Naive B cell (primary cell): ENCODE measurements around the gene BBS9. TPM values are rescaled to one million over a fixed set of nuclear protein-coding genes. Genes with fewer than 3 reads are reported as not detected.

Experiments
- ATAC-seq, 2 donors: fragments of 150-1000 bp; cut with Tn5 transposase; 2 replicates each; pipeline ENCODE4 v1.10.0; 2021; ENCODE audit warnings: low read depth in 2 of 2, mild to moderate bottlenecking in 2 of 2, moderate library complexity in 2 of 2
- DNase-seq: peaks from one replicate; pipeline ENCODE4 v3.0.0; 2022
- H3K27ac Mint-ChIP-seq, 6 donors: one replicate each; pipeline ENCODE4 v1.8.0; 2020 to 2022; ENCODE audit warnings: mild to moderate bottlenecking in 6 of 6, mixed read lengths in 6 of 6, moderate library complexity in 5 of 6, inconsistent platforms in 2 of 6
- H3K27me3 Mint-ChIP-seq, 3 donors: one replicate each; pipeline ENCODE4 v1.8.0; 2021 to 2022; ENCODE audit warnings: mixed read lengths in 3 of 3, mild to moderate bottlenecking in 1 of 3
- H3K36me3 Mint-ChIP-seq, 2 donors: one replicate each; pipeline ENCODE4 v1.8.0; 2020 to 2022; ENCODE audit warnings: mixed read lengths in 2 of 2, inconsistent platforms in 1 of 2, mild to moderate bottlenecking in 1 of 2
- H3K4me1 Mint-ChIP-seq, 3 donors: one replicate each; pipeline ENCODE4 v1.8.0; 2020 to 2022; ENCODE audit warnings: mixed read lengths in 3 of 3, inconsistent platforms in 1 of 3, mild to moderate bottlenecking in 1 of 3, moderate library complexity in 1 of 3
- H3K4me3 Mint-ChIP-seq, 8 donors: one replicate each; pipeline ENCODE4 v1.8.0; 2020 to 2022; ENCODE audit warnings: mild to moderate bottlenecking in 8 of 8, mixed read lengths in 8 of 8, moderate library complexity in 8 of 8, inconsistent platforms in 2 of 8
- H3K9me3 Mint-ChIP-seq, 7 donors: one replicate each; pipeline ENCODE4 v1.8.0; 2020 to 2022; ENCODE audit warnings: mixed read lengths in 7 of 7, mild to moderate bottlenecking in 5 of 7, inconsistent platforms in 2 of 7, moderate library complexity in 1 of 7
- polyA plus RNA-seq, 6 donors: library from polyadenylated mRNA; unstranded; fragments of 300-500 nt; fragmentation: Illumina TruSeq; gene quantifications; one replicate each; pipeline ENCODE4 v1.2.3, GENCODE V29; 2021; ENCODE audit warnings: low read depth in 6 of 6

The BBS9 gene
- polyA plus RNA-seq, 6 donors from 2014 or later: 10.9 to 17.0 (median 13.0) TPM

- DNase-seq: peak; percentile 52
Measured at GRCh38 chr7:33107136-33108066, 22.0 kb upstream of the BBS9 start.

GRCh38 chr7:33108554-33109004 is 20.8 kb upstream of the BBS9 start:
- peaks cover 0 to 2% of the 10 kb centered on the region in 2 donors for H3K36me3 Mint-ChIP-seq
- peak; percentile 6 to 19 for ATAC-seq
- no peak for DNase-seq

More at GRCh38 chr7:33107136-33108066, 22.0 kb upstream of the BBS9 start:
- H3K4me1 Mint-ChIP-seq: peaks cover 38 to 62% (median 61%) of the 10 kb centered on the region in 3 donors
- peak overlapping the region; percentile 79 to 97 (median 94) for H3K4me3 Mint-ChIP-seq
- H3K27ac Mint-ChIP-seq: peak overlapping the region; percentile 69 to 94 (median 82)
- H3K36me3 Mint-ChIP-seq: peaks cover 0 to 14% of the 10 kb centered on the region in 2 donors
- H3K9me3 Mint-ChIP-seq: no peaks in the 10 kb centered on the region
- H3K27me3 Mint-ChIP-seq: peaks cover 0 to 11% (median 4%) of the 10 kb centered on the region in 3 donors
- peak; percentile 45 to 47 for ATAC-seq

GRCh38 chr7:33109005-33109757 is 20.2 kb upstream of the BBS9 start, which contains the start of gene RP9:
RP9 (minus strand) TSS chr7:33109404; CDS start chr7:33109372, 32 bp downstream.
- peak; percentile 84 for DNase-seq
- Mint-ChIP-seq H3K27me3 (peaks cover 8 to 24% (median 15%) of the 10 kb centered on the region in 3 donors), H3K9me3 (no peaks in the 10 kb centered on the region), H3K4me1 (peaks cover 28 to 44% (median 43%) of the 10 kb centered on the region in 3 donors), H3K4me3 (peak within 1 kb of the TSS; percentile 79 to 97 (median 94)), H3K36me3 (no peaks in the 10 kb centered on the region), H3K27ac (peak within 1 kb of the TSS; percentile 53 to 97 (median 94))
- ATAC-seq: peak; percentile 84

More at GRCh38 chr7:33108554-33109004, 20.8 kb upstream of the BBS9 start:
- Mint-ChIP-seq H3K4me3 (peak overlapping the region; percentile 79 to 97 (median 94)), H3K27me3 (peaks cover 8 to 19% (median 9%) of the 10 kb centered on the region in 3 donors), H3K9me3 (no peaks in the 10 kb centered on the region), H3K27ac (peak overlapping the region; percentile 53 to 97 (median 94)), H3K4me1 (peaks cover 33 to 50% (median 49%) of the 10 kb centered on the region in 3 donors)

- Mint-ChIP-seq H3K36me3 (no peaks in the 10 kb centered on the region), H3K4me1 (peaks cover 27 to 38% (median 38%) of the 10 kb centered on the region in 3 donors), H3K27ac (peak overlapping the region in 3 of 6 donors; percentile 28 to 69 (median 33)), H3K9me3 (no peaks in the 10 kb centered on the region), H3K27me3 (peaks cover 8 to 30% (median 21%) of the 10 kb centered on the region in 3 donors), H3K4me3 (peak overlapping the region; percentile 73 to 90 (median 83))
- DNase-seq: no peak
- ATAC-seq: no peak
Measured at GRCh38 chr7:33109758-33110238, 19.6 kb upstream of the BBS9 start.

- Mint-ChIP-seq H3K36me3 (no peaks in the 10 kb centered on the region), H3K27ac (no peak overlapping the region), H3K4me3 (peak overlapping the region in 1 of 8 donors; percentile 59), H3K9me3 (no peaks in the 10 kb centered on the region), H3K4me1 (peaks cover 11 to 23% (median 22%) of the 10 kb centered on the region in 3 donors), H3K27me3 (peaks cover 13 to 41% (median 34%) of the 10 kb centered on the region in 3 donors)
- ATAC-seq (no peak), DNase-seq (no peak)
Measured at GRCh38 chr7:33111614-33112013, 17.8 kb upstream of the BBS9 start.

- no peak overlapping the region for H3K27ac Mint-ChIP-seq
- H3K27me3 Mint-ChIP-seq: peaks cover 30 to 63% (median 45%) of the 10 kb centered on the region in 3 donors
- peaks cover 8 to 14% of the 10 kb centered on the region in 2 donors for H3K36me3 Mint-ChIP-seq
- no peak for DNase-seq
- peaks cover 0 to 1% (median 0%) of the 10 kb centered on the region in 3 donors for H3K4me1 Mint-ChIP-seq
- ATAC-seq: no peak
- peaks cover 3 to 19% (median 12%) of the 10 kb centered on the region in 7 donors for H3K9me3 Mint-ChIP-seq
- peak overlapping the region in 1 of 8 donors; percentile 11 for H3K4me3 Mint-ChIP-seq
Measured at GRCh38 chr7:33114976-33115375, 14.4 kb upstream of the BBS9 start.

- ATAC-seq (no peak), DNase-seq (no peak)
- Mint-ChIP-seq H3K4me3 (no peak overlapping the region), H3K27me3 (peaks cover 42 to 71% (median 62%) of the 10 kb centered on the region in 3 donors), H3K36me3 (peaks cover 10 to 14% of the 10 kb centered on the region in 2 donors), H3K9me3 (peaks cover 3 to 19% (median 12%) of the 10 kb centered on the region in 7 donors), H3K4me1 (no peaks in the 10 kb centered on the region), H3K27ac (no peak overlapping the region)
Measured at GRCh38 chr7:33118383-33118782, 11.0 kb upstream of the BBS9 start.

- DNase-seq: no peak
- ATAC-seq: no peak
- H3K9me3 Mint-ChIP-seq: no peaks in the 10 kb centered on the region
- no peak overlapping the region for H3K27ac Mint-ChIP-seq
- peaks cover 10 to 23% (median 14%) of the 10 kb centered on the region in 3 donors for H3K4me1 Mint-ChIP-seq
- H3K36me3 Mint-ChIP-seq: peaks cover 0 to 3% of the 10 kb centered on the region in 2 donors
- H3K4me3 Mint-ChIP-seq: no peak overlapping the region
- peaks cover 4 to 6% (median 5%) of the 10 kb centered on the region in 3 donors for H3K27me3 Mint-ChIP-seq
Measured at GRCh38 chr7:33127085-33127484, 2.3 kb upstream of the BBS9 start.

GRCh38 chr7:33128631-33128989 is 754 bp upstream of the BBS9 start:
- Mint-ChIP-seq H3K27me3 (no peaks in the 10 kb centered on the region), H3K4me3 (peak overlapping the region; percentile 95 to 99 (median 96))

GRCh38 chr7:33129806-33130153 is 416 bp downstream of the BBS9 start:
- H3K36me3 Mint-ChIP-seq: no peaks in the 10 kb centered on the region
- no peaks in the 10 kb centered on the region for H3K27me3 Mint-ChIP-seq
- ATAC-seq (no peak), DNase-seq (no peak)
- peaks cover 0 to 3% (median 0%) of the 10 kb centered on the region in 7 donors for H3K9me3 Mint-ChIP-seq
- peak overlapping the region; percentile 95 to 99 (median 96) for H3K4me3 Mint-ChIP-seq
- H3K4me1 Mint-ChIP-seq: peaks cover 10 to 26% (median 14%) of the 10 kb centered on the region in 3 donors
- peak overlapping the region; percentile 89 to 98 (median 96) for H3K27ac Mint-ChIP-seq

More at GRCh38 chr7:33128631-33128989, 754 bp upstream of the BBS9 start:
- peak overlapping the region in 4 of 6 donors; percentile 81 to 97 (median 96) for H3K27ac Mint-ChIP-seq
- ATAC-seq (no peak), DNase-seq (no peak)
- peaks cover 10 to 23% (median 14%) of the 10 kb centered on the region in 3 donors for H3K4me1 Mint-ChIP-seq
- H3K9me3 Mint-ChIP-seq: no peaks in the 10 kb centered on the region
- no peaks in the 10 kb centered on the region for H3K36me3 Mint-ChIP-seq

GRCh38 chr7:33130184-33130583 is 820 bp downstream of the BBS9 start:
- H3K4me3 Mint-ChIP-seq: peak overlapping the region; percentile 95 to 99 (median 96)
- H3K36me3 Mint-ChIP-seq: peaks cover 0 to 2% of the 10 kb centered on the region in 2 donors
- H3K4me1 Mint-ChIP-seq: peaks cover 10 to 29% (median 14%) of the 10 kb centered on the region in 3 donors
- H3K27ac Mint-ChIP-seq: peak overlapping the region; percentile 89 to 98 (median 96)
- H3K27me3 Mint-ChIP-seq: no peaks in the 10 kb centered on the region
- H3K9me3 Mint-ChIP-seq: peaks cover 0 to 7% (median under 1%) of the 10 kb centered on the region in 7 donors
- DNase-seq (no peak), ATAC-seq (no peak)

- Mint-ChIP-seq H3K4me3 (no peak overlapping the region), H3K27ac (no peak overlapping the region), H3K36me3 (peaks cover 8 to 28% of the 10 kb centered on the region in 2 donors), H3K9me3 (peaks cover 4 to 18% (median 12%) of the 10 kb centered on the region in 7 donors), H3K27me3 (no peaks in the 10 kb centered on the region), H3K4me1 (peaks cover 0 to 12% (median 8%) of the 10 kb centered on the region in 3 donors)
- ATAC-seq (no peak), DNase-seq (no peak)
Measured at GRCh38 chr7:33137103-33137502, 7.7 kb downstream of the BBS9 start.
